ENCODE measurements around the gene PSMG2. TPM values are rescaled to one million over a fixed set of nuclear protein-coding genes. Genes with fewer than 3 reads are reported as not detected.

The PSMG2 gene
- total and polyA plus RNA-seq, 9 of the 15 experiments (the other 6 are each of a cell fraction or from before 2014, with no cell fraction given) = 59.9 to 271 (median 111) TPM

- no peak for TF ChIP-seq ZNF699 (CRISPR knock-in tag; IDR thresholded peaks at IDR 0.05; ENCODE audit: insufficient replicate concordance)
- TF ChIP-seq SIX5 (IDR thresholded peaks at IDR 0.05; ENCODE audit: borderline replicate concordance in 1 of 2, insufficient read depth in 1 of 2, low read depth in 1 of 2, low read length in 2 of 2) = no peak
- TF ChIP-seq ZNF184 (CRISPR knock-in tag; IDR thresholded peaks at IDR 0.05) = no peak
- no peak for TF ChIP-seq TSC22D4 (tag; IDR thresholded peaks at IDR 0.05)
- TF ChIP-seq SMAD4 (CRISPR knock-in tag; conservative IDR thresholded peaks at IDR 0.05) = no peak
- TF ChIP-seq HMGXB4 (CRISPR knock-in tag; IDR thresholded peaks at IDR 0.05) = peak; percentile 55; the same call in 1 of the 2 replicates
- TF ChIP-seq ARID1B (IDR thresholded peaks at IDR 0.05) = no peak
- no peak for TF ChIP-seq HMG20A (CRISPR knock-in tag; conservative IDR thresholded peaks at IDR 0.05)
- TF ChIP-seq HEY1 (CRISPR knock-in tag; IDR thresholded peaks at IDR 0.05; ENCODE audit: borderline replicate concordance) = no peak
- no peak for TF ChIP-seq YBX1 (IDR thresholded peaks at IDR 0.05)
- TF ChIP-seq NCOA4 (IDR thresholded peaks at IDR 0.05; ENCODE audit: partially characterized antibody) = no peak
- no peak for TF ChIP-seq E2F3 (CRISPR knock-in tag; IDR thresholded peaks at IDR 0.05)
- no peak for TF ChIP-seq NR0B1 (IDR thresholded peaks at IDR 0.05; ENCODE audit: partially characterized antibody)
- no peak for TF ChIP-seq ZBTB17 (CRISPR knock-in tag; IDR thresholded peaks at IDR 0.05)
- no peak for TF ChIP-seq ZBTB49 (CRISPR knock-in tag; IDR thresholded peaks at IDR 0.05; ENCODE audit: borderline replicate concordance)
- TF ChIP-seq ZBTB43 (CRISPR knock-in tag; IDR thresholded peaks at IDR 0.05) = no peak
- TF ChIP-seq ZNF830 (CRISPR knock-in tag; IDR thresholded peaks at IDR 0.05) = no peak
Measured at GRCh38 chr18:12656938-12657683, 45.7 kb upstream of the PSMG2 start (continued).

All from K562 (cell line).